ENCODE results near the gene ASTN2.
"Not testable (repeated sequence)": the region's sequence is repeated elsewhere in the genome, so short reads cannot be mapped to it uniquely, and the experiment has no call there.

The ASTN2 gene

GRCh38 chr9:117075636-117076035, 339.2 kb downstream of the ASTN2 start:
- no peak for DNase-seq (ENCODE audit: low spot score)
- in situ Hi-C loops (cut with MboI; ENCODE audit: low pct_unique_long_range_greater_than_20kb, low sequenced_read_pairs, unreplicated experiment) = no loop called here
- TF ChIP-seq CTCF (IDR thresholded peaks at IDR 0.05; ENCODE audit: extremely low read depth, insufficient read depth, missing control alignments) = no peak

GRCh38 chr9:117074784-117075520, 339.9 kb downstream of the ASTN2 start:
- DNase-seq (ENCODE audit: low spot score) = no peak
- in situ Hi-C loops (cut with MboI; ENCODE audit: low pct_unique_long_range_greater_than_20kb, low sequenced_read_pairs, unreplicated experiment) = no loop called here

GRCh38 chr9:117074342-117074662, 340.6 kb downstream of the ASTN2 start:
- no peak for DNase-seq (ENCODE audit: low spot score)
- TF ChIP-seq CTCF (IDR thresholded peaks at IDR 0.05; ENCODE audit: extremely low read depth, insufficient read depth, missing control alignments) = no peak
- in situ Hi-C loops (cut with MboI; ENCODE audit: low pct_unique_long_range_greater_than_20kb, low sequenced_read_pairs, unreplicated experiment) = no loop called here

More at GRCh38 chr9:117074784-117075520, 339.9 kb downstream of the ASTN2 start:
- no peak for TF ChIP-seq CTCF (IDR thresholded peaks at IDR 0.05; ENCODE audit: extremely low read depth, insufficient read depth, missing control alignments)

GRCh38 chr9:117073539-117074341, 341.1 kb downstream of the ASTN2 start:
- peak; percentile 73 for DNase-seq (ENCODE audit: low spot score)
- TF ChIP-seq CTCF (IDR thresholded peaks at IDR 0.05; ENCODE audit: extremely low read depth, insufficient read depth, missing control alignments) = peak; percentile 57
- in situ Hi-C loops (cut with MboI; ENCODE audit: low pct_unique_long_range_greater_than_20kb, low sequenced_read_pairs, unreplicated experiment) = no loop called here

- TF ChIP-seq CTCF (IDR thresholded peaks at IDR 0.05; ENCODE audit: extremely low read depth, insufficient read depth, missing control alignments) = no peak
- DNase-seq (ENCODE audit: low spot score) = no peak
- in situ Hi-C loops (cut with MboI; ENCODE audit: low pct_unique_long_range_greater_than_20kb, low sequenced_read_pairs, unreplicated experiment) = no loop called here
Measured at GRCh38 chr9:117073071-117073470, 341.8 kb downstream of the ASTN2 start.

GRCh38 chr9:117072216-117072615, 342.6 kb downstream of the ASTN2 start:
- no peak for DNase-seq (ENCODE audit: low spot score)
- TF ChIP-seq CTCF (IDR thresholded peaks at IDR 0.05; ENCODE audit: extremely low read depth, insufficient read depth, missing control alignments) = no peak
- in situ Hi-C loops (cut with MboI; ENCODE audit: low pct_unique_long_range_greater_than_20kb, low sequenced_read_pairs, unreplicated experiment) = no loop called here

- DNase-seq (ENCODE audit: low spot score); in situ Hi-C loops (cut with MboI; ENCODE audit: low pct_unique_long_range_greater_than_20kb, low sequenced_read_pairs, unreplicated experiment): not testable (repeated sequence)
Measured at GRCh38 chr9:117071673-117072207, 343.1 kb downstream of the ASTN2 start.

Measured in GM13977 (cell line).